HFFc6 (cell line): ENCODE data around the gene NAV3. TPM values are rescaled to one million over a fixed set of nuclear protein-coding genes. Genes with fewer than 3 reads are reported as not detected.

Experiments used
- DNase-seq: peaks from one replicate; pipeline ENCODE4 v3.0.0-alpha.2; 2018
- H3K27ac Mint-ChIP-seq: 2 replicates; pipeline ENCODE4 v1.8.0; 2020; ENCODE audit warnings: mild to moderate bottlenecking, mixed read lengths
- H3K27me3 Mint-ChIP-seq: 2 replicates; pipeline ENCODE4 v1.8.0; 2021; ENCODE audit warnings: mild to moderate bottlenecking, moderate library complexity, mixed read lengths; ENCODE audit not compliant: insufficient read depth
- H3K36me3 Mint-ChIP-seq: 2 replicates; pipeline ENCODE4 v1.8.0; 2021; ENCODE audit warnings: low read depth, mixed read lengths
- H3K4me1 Mint-ChIP-seq: 2 replicates; pipeline ENCODE4 v1.8.0; 2020; ENCODE audit warnings: low read depth, mixed read lengths
- H3K4me3 Mint-ChIP-seq: 2 replicates; pipeline ENCODE4 v1.8.0; 2020; ENCODE audit warnings: mild to moderate bottlenecking, moderate library complexity, mixed read lengths
- H3K9me3 Mint-ChIP-seq: 2 replicates; pipeline ENCODE4 v1.8.0; 2020; ENCODE audit warnings: mild to moderate bottlenecking, mixed read lengths
- CTCF ChIP-seq: fragments of 200-600 bp; sonication (generic); IDR thresholded peaks from 2 replicates; pipeline ENCODE4 v1.5.0; 2021; ENCODE audit warnings: antibody characterized with exemption, mild to moderate bottlenecking
- total RNA-seq, 6 experiments: library from RNA; stranded (reverse); fragmentation: NEBNext Ultra II Directional; extraction: Animal tissue kit (Norgen Biotek cat#: 25700); gene quantifications; 2 replicates in 1 of 6; 3 replicates in 5 of 6; pipeline ENCODE4 v1.2.3, GENCODE V29; 2021

Gene NAV3
- total RNA-seq, 6 experiments from 2014 or later: 86.7 to 142 (median 107) TPM

- H3K4me3 Mint-ChIP-seq: no peak overlapping the region
- no peak overlapping the region for H3K27ac Mint-ChIP-seq
- DNase-seq: no peak
- TF ChIP-seq CTCF: no peak
- no peaks in the 10 kb centered on the region; the same call in 1 of the 2 replicates for H3K27me3 Mint-ChIP-seq
- no peaks in the 10 kb centered on the region for H3K9me3 Mint-ChIP-seq
- H3K4me1 Mint-ChIP-seq: no peaks in the 10 kb centered on the region
- H3K36me3 Mint-ChIP-seq: no peaks in the 10 kb centered on the region
Measured at GRCh38 chr12:77808534-77808933, 22.2 kb upstream of the NAV3 start.

- TF ChIP-seq CTCF: no peak
- DNase-seq: no peak
- Mint-ChIP-seq H3K27ac (no peak overlapping the region), H3K4me3 (no peak overlapping the region), H3K9me3 (no peaks in the 10 kb centered on the region), H3K27me3 (peaks cover 2% of the 10 kb centered on the region), H3K4me1 (no peaks in the 10 kb centered on the region), H3K36me3 (no peaks in the 10 kb centered on the region)
Measured at GRCh38 chr12:77813558-77813957, 17.1 kb upstream of the NAV3 start.

GRCh38 chr12:77814386-77814785 lies 16.3 kb upstream of the NAV3 start:
- H3K27me3 Mint-ChIP-seq: peaks cover 2% of the 10 kb centered on the region

GRCh38 chr12:77816196-77816595 lies 14.5 kb upstream of the NAV3 start:
- no peak overlapping the region for H3K27ac Mint-ChIP-seq
- no peak for DNase-seq
- no peaks in the 10 kb centered on the region for H3K9me3 Mint-ChIP-seq
- no peak for TF ChIP-seq CTCF
- no peaks in the 10 kb centered on the region for H3K36me3 Mint-ChIP-seq
- no peak overlapping the region for H3K4me3 Mint-ChIP-seq
- H3K4me1 Mint-ChIP-seq: no peaks in the 10 kb centered on the region
- peaks cover 3% of the 10 kb centered on the region for H3K27me3 Mint-ChIP-seq

More at GRCh38 chr12:77814386-77814785, 16.3 kb upstream of the NAV3 start:
- Mint-ChIP-seq H3K4me3 (no peak overlapping the region), H3K9me3 (no peaks in the 10 kb centered on the region), H3K27ac (no peak overlapping the region), H3K36me3 (no peaks in the 10 kb centered on the region), H3K4me1 (no peaks in the 10 kb centered on the region)
- TF ChIP-seq CTCF: no peak
- DNase-seq: no peak

GRCh38 chr12:77817276-77817675 lies 13.4 kb upstream of the NAV3 start:
- Mint-ChIP-seq H3K27me3 (peaks cover 3% of the 10 kb centered on the region), H3K4me3 (no peak overlapping the region), H3K4me1 (no peaks in the 10 kb centered on the region), H3K36me3 (no peaks in the 10 kb centered on the region), H3K9me3 (no peaks in the 10 kb centered on the region), H3K27ac (no peak overlapping the region)
- DNase-seq: no peak
- no peak for TF ChIP-seq CTCF

- H3K27me3 Mint-ChIP-seq: peaks cover 3% of the 10 kb centered on the region
- H3K4me3 Mint-ChIP-seq: no peak overlapping the region
- no peaks in the 10 kb centered on the region for H3K36me3 Mint-ChIP-seq
- no peak for DNase-seq
- no peak overlapping the region for H3K27ac Mint-ChIP-seq
- no peaks in the 10 kb centered on the region for H3K9me3 Mint-ChIP-seq
- TF ChIP-seq CTCF: no peak
- no peaks in the 10 kb centered on the region for H3K4me1 Mint-ChIP-seq
Measured at GRCh38 chr12:77818351-77818750, 12.3 kb upstream of the NAV3 start.
